Activated gamma-delta T cell treated with Interleukin-2 at 50 U/mL for 16 hours (primary cell): Measurements from ENCODE around the gene BLVRA.
"Not testable (repeated sequence)": the region's sequence is repeated elsewhere in the genome, so short reads cannot be mapped to it uniquely, and the experiment has no call there.

Source experiments
- DNase-seq: peaks from one replicate; pipeline ENCODE4 v3.0.0-alpha.2; 2020

BLVRA gene, protein sequence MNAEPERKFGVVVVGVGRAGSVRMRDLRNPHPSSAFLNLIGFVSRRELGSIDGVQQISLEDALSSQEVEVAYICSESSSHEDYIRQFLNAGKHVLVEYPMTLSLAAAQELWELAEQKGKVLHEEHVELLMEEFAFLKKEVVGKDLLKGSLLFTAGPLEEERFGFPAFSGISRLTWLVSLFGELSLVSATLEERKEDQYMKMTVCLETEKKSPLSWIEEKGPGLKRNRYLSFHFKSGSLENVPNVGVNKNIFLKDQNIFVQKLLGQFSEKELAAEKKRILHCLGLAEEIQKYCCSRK

GRCh38 chr7:43758029-43758821, at the start of gene BLVRA:
TSS of gene BLVRA (plus strand) at chr7:43758680. CDS start at chr7:43771159, 12,479 bp downstream.
- peak; percentile 49 for DNase-seq

- no peak for DNase-seq
Measured at GRCh38 chr7:43711503-43711902, 47.0 kb upstream of the BLVRA start.

DNA sequence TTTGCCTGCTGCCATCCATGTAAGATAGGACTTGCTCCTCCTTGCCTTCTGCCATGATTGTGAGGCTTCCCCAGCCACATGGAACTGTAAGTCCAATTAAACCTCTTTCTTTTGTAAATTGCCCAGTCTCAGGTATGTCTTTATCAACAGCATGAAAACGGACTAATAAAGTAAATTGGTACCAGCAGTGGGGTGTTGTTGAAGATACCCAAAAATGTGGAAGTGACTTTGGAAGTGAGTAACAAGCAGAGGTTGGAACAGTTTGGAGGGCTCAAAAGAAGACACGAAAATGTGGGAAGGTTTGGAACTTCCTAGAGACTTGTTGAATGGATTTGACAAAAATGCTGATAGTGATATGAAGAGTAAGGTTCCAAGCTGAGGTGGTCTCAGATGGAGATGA, 42.5 kb upstream of the BLVRA start:
- not testable (repeated sequence) for DNase-seq

DNA sequence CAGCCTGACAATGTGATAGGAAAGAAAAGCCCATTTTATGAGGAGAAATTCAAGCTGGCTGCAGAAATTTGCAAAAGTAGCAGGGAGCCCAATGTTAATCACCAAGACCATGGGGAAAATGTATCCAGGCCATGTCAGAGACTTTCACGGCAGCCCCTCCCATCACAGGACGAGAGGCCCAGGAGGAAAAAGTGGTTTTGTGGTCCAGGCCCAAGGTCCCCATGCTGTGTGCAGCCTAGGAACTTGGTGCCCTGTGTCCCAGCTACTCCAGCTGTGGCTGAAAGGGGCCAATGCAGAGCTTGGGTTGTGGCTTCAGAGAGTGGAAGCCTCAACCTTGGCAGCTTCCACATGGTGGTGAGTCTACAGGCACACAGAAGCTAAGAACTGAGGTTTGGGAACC, 41.9 kb upstream of the BLVRA start:
- no peak for DNase-seq

GRCh38 chr7:43721193-43721806, 37.2 kb upstream of the BLVRA start:
- DNase-seq = no peak

DNA sequence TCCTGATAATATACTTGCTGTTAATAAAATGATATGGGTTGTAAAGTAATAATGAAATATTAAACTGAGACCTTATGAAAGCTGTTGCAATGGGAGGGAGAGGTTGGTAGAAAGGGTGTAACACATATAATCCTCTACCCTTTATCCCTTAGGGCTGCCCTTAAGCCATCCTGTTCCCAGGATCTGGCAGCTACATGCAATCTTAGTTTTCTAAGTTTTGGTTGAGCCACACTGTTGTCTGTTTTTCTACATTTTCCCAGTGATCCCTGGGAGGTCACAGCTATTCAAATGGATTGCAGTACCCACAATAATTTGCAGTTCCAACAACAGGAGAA, 35.5 kb upstream of the BLVRA start:
- no peak for DNase-seq

DNA sequence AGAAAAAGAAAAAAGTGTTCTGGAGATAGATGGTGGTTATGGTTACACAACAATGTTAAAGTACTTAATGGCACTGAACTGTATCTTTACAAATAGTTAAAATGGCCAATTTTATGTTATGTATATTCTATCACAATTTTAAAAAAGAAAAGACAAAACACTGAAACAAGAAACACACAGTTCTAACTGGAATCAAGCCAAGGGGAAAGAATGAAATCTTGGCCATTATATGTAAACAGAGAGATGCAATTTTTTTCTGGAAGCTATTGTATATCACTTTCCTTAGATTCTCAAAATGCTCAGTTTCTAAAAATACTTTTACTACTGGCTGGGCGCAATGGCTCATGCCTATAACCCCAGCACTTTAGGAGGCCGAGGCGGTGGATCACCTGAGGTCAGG, 33.2 kb upstream of the BLVRA start:
- DNase-seq = no peak

- DNase-seq = no peak
Measured at GRCh38 chr7:43726466-43726865, 32.0 kb upstream of the BLVRA start.

DNA sequence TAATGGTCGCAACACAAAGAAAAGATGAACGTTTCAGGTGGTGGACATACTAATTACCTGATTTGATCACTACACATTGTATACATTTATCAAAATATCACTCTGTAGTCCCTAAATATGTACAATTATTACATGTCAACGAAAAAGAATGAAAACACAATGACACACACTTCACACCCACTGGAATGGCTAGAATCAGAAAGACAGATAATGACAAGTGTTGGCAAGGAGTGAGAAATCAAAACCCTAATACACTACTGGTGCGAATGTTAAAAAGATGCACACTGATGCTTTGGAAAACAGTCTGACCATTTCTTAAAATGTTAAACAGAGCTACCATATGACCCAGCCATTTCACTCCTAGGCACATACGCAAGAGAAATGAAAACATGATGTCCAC, 31.5 kb upstream of the BLVRA start:
- DNase-seq = no peak

- no peak for DNase-seq
Measured at GRCh38 chr7:43727494-43727893, 31.0 kb upstream of the BLVRA start.

DNA sequence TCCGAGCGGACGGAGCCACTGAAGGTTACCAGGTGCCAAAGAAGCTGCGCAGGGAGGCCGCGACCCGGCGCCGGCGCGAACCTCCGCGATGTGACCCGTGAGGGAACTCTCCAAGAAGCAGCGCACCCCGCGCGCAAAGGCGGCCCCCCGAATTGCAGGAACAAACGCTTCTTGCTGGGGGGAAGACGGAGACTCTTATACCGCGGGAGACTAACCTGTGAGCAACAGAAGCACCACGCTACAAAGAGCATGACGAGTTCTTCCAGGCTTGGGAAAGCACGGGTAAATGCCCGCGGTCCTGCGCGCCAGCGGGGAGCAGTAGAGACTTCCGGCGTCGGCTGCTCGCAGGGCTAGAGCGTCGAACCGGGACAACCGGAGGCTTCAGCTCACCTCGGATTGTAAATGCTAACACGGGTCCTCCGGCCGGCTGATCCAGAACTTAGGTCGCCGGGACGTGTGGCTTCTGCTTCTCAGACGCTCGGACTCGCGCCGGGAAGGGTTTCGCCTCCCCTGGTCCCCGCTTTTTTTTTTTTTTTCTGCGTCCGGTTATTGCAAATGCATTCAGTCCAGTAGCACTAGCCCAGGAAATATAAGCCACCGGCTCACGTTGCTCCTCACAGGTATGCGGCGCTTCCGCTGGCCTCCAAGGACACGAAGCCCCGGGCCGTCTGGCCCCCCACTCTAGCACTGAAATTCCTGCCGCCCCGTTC, 29.1 kb upstream of the BLVRA start, which contains the start of gene COA1:
TSS of gene COA1 (minus strand) at position 310 of the 710 bp plus-strand sequence. CDS start 80,909 bp downstream, outside the sequence.
- peak; percentile 71 for DNase-seq

DNA sequence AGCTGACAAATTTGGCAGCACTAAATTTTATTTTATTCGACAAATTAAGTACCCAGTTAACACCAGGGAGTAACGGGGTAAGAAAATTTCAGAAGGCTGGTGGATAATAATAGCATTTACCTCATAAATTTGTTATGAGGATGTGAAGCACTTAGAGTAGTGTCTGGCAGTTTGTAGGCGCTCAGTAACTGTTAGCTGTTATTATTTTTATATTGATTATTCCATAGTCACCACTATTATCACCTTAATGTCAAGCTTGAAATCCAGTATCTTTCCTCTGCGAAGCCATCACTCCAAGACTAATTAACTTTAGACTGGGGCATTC, 28.6 kb upstream of the BLVRA start:
- no peak for DNase-seq

GRCh38 chr7:43731494-43731893, 27.0 kb upstream of the BLVRA start:
- DNase-seq = not testable (repeated sequence)

DNA sequence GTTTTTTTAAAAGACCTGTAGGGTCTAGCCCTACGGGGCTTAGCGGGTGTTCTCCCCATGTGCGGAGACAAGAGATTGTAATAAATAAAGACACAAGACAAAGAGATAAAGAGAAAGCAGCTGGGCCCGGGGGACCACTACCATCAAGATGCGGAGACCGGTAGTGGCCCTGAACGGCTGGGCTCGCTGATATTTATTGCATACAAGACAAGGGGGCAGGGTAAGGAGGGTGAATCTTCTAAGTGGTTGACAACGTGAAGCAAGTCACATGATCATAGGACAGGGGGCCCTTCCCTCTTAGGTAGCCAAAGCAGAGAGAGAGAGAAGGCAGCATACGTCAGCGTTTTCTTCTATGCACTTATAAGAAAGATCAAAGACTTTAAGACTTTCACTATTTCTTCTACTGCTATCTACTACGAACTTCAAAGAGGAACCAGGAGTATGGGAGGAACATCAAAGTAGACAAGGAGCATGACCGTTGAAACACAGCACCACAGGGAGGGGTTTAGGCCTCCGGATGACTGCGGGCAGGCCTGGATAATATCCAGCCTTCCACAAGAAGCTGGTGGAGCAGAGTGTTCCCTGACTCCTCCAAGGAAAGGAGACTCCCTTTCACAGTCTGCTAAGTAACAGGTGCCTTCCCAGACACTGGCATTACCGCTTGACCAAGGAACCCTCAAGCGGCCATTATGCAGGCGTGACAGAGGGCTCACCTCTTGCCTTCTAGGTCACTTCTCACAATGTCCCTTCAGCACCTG, 23.7 kb upstream of the BLVRA start:
- not testable (repeated sequence) for DNase-seq

DNA sequence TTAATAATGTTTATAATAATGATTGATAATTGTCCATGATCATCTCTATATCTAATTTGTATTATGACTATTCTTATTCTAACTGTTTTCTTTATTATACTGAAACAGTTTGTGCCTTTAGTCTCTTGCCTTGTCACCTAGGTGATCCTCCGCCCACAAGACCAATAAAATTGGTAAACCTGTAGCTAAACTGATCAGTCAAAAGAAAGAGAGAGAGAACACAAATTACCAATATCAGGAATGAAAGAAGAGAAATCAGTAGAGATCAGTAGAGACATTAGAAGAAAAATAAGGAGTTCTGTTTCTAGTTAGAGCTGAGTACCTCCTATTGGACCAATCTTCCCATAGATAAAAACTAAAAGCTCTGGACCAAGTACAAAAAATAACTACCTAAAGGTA, 23.1 kb upstream of the BLVRA start:
- no peak for DNase-seq

DNA sequence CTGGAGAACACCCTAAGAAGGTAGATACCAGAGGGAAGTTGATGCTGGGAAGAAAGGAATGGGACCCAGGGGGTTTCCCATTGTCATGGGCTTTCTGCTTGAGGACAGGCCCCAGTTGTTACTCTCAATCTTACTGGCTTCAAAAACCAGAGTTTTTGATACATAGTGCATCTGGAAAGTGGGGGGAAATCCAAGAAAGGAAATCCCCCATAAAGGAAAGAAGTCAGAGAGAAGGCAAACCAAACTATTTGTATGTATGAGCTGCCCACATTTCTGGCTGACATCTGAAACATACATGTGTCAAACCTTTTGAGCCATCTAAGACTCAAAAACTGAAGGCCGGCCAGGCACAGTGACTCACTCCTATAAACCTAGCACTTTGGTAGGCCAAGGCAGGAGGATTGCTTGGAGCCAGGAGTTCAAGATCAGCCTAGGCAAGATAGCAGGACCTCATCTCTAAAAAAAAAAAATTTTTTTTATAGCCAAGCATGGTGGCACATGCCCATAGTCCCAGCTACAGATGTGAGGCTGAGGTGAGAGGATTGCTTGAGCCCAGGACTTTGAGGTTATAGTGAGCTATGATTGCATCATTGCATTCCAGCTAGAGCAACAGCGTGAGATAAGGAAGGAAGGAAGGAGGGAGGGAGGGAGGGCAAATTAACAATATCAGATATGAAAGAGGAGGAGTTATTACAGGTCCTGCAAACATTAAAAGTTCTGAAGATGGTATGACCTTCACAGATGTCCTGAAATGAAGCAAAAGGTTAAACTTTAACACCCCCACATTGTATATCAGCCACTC, 22.5 kb upstream of the BLVRA start:
- no peak for DNase-seq

- DNase-seq = no peak
Measured at GRCh38 chr7:43737467-43738127, 20.9 kb upstream of the BLVRA start.

DNA sequence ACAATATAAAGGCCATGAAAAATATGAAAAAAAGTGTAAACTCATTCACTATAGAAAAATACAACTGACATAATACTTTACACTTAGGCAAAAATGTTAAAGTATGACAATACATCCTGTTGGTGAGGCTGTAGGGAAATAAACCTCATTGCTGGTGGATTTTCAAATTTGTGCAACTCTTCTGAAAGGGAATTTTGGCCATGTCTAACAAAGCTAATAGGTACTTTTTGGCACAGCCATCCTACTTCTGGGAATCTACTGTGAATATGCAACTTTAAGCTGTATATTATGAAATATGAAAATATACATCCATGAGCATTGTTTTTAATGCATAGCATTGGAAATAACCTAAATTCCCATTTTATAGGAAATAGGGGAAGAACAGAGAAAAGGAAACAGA, 15.8 kb upstream of the BLVRA start:
- no peak for DNase-seq

- DNase-seq = no peak
Measured at GRCh38 chr7:43747328-43748105, 11.0 kb upstream of the BLVRA start.

DNA sequence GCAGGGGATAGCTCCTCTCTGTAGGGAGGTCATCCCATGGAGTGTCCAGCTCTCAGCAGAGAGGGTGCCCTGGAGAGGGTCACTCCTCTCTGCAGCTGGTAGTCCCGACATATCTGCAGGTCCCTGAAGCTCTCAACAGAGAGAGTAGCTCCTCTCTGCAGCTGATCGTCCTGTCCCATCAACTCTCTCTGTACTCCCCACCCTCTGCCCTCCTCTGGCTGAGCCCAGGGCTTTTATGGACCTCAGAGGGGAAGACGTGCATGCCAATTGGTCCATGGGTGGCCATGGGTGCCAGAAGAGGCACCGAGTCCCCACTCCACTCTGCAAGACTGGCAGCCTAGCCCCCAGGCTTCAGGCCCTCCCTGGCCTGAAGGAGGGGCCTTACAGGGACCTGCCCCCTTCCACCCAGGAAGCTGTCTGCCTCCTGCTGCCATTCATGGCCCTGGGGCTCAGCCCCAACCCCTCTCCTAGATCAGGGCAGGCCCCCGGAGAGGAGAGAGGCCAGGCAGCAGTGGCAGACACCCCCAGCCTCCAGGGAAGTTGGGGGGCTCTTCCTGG, 9.0 kb upstream of the BLVRA start:
- no peak for DNase-seq
